Measurements from ENCODE around the gene TMEM184C. TPM values are rescaled to one million over a fixed set of nuclear protein-coding genes. Genes with fewer than 3 reads are reported as not detected.

Gene TMEM184C
- total and polyA plus RNA-seq, 2 of the 8 experiments (the other 6 are each of a cell fraction or from before 2014, with no cell fraction given), result 11.1 to 42.4 TPM

DNA sequence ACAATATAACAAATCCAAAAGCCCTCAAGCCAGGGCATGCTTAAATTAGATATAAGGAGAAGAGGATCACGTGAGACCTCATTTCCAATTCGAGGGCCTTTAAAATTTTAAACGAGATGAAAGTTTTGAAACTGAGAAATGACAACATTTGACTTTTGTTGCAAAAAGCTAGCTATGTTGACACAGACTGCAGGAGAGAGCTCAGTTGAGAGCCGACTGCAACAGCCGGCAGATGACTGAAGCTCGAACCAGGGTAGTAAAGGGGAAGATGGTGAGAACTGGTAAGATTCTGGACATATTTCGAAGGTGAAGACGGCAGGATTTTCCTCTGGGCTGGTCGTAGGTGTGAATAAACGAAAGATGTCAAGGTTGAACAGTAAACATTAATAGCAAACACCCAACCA lies 66.0 kb downstream of the TMEM184C start:
- no peak overlapping the region for H4K91ac ChIP-seq (replicated peaks; ENCODE audit: insufficient read length, low read length)
- no peak overlapping the region for H2BK15ac ChIP-seq (ENCODE audit: low read length)
- H3K27me3 ChIP-seq (replicated peaks in 1 of 4; ENCODE audit: control insufficient read depth in 3 of 4, extremely low read depth in 1 of 4, insufficient read depth in 3 of 4, low read length in 3 of 4), result no peaks in the 10 kb centered on the region
- peak overlapping the region; percentile 25 to 78 (median 72); a peak in 5 of 7 replicates for H3K9ac ChIP-seq (replicated peaks in 1 of 4; ENCODE audit: extremely low read depth in 1 of 4, low read depth in 3 of 4, low read length in 3 of 4)
- no peak overlapping the region for H3K56ac ChIP-seq (replicated peaks; ENCODE audit: insufficient read length, low read depth, low read length)
- H3K14ac ChIP-seq (ENCODE audit: insufficient read length), result no peak overlapping the region
- H3K4me2 ChIP-seq (ENCODE audit: insufficient read depth in 1 of 2, low read depth in 2 of 2, low read length in 2 of 2), result peak overlapping the region; percentile 72 to 75
- no peaks in the 10 kb centered on the region for H3K9me3 ChIP-seq (ENCODE audit: insufficient read depth in 2 of 2, low read depth in 1 of 2, low read length in 1 of 2)
- no peak for DNase-seq (ENCODE audit: low read depth in 1 of 2, low spot score in 2 of 2)
- no peak overlapping the region for H3K27ac ChIP-seq (ENCODE audit: low read depth, low read length)
- H2BK12ac ChIP-seq (ENCODE audit: low read depth, low read length), result no peak overlapping the region
- peaks cover 3% of the 10 kb centered on the region; the same call in 1 of the 2 replicates for H3K79me1 ChIP-seq (ENCODE audit: low read depth, low read length)
- no peak overlapping the region; the same call in 1 of the 2 replicates for H2AFZ ChIP-seq (ENCODE audit: low read length)
- ChIA-PET CTCF (ENCODE audit: partially characterized antibody) (interaction anchor here (0.8 to 4.3 kb wide), 5 partner anchors 9 to 184 kb away, joined by 3 to 28 read pairs (median 5); no protein-coding TSS in a partner anchor), POLR2A (ENCODE audit: partially characterized antibody) (interaction anchor here (1.0 to 2.4 kb wide), 6 partner anchors 11 to 66 kb away, joined by 3 to 11 read pairs (median 6); partner anchors contain the start of genes ARHGAP10 and TMEM184C)
- no peak overlapping the region for H2AK5ac ChIP-seq (ENCODE audit: low read depth, low read length)
- H3K4me1 ChIP-seq (replicated peaks in 1 of 4; ENCODE audit: control insufficient read depth in 3 of 4, insufficient read depth in 4 of 4, low read length in 3 of 4), result peaks cover 0 to 6% (median 3%) of the 10 kb centered on the region in 4 experiments; a peak in 4 of 7 replicates
- peaks cover 5% of the 10 kb centered on the region; the same call in 1 of the 2 replicates for H3K23me2 ChIP-seq (ENCODE audit: low read depth, low read length)
- peaks cover 0 to 2% of the 10 kb centered on the region in 2 experiments for H4K20me1 ChIP-seq (replicated peaks in 1 of 2; ENCODE audit: control insufficient read depth in 1 of 2, insufficient read depth in 2 of 2, low read length in 2 of 2)
- peaks cover 0 to 6% (median 1%) of the 10 kb centered on the region in 4 experiments; a peak in 2 of 8 replicates for H3K36me3 ChIP-seq (ENCODE audit: control insufficient read depth in 2 of 4, insufficient read depth in 4 of 4, low read length in 3 of 4)
- H2BK20ac ChIP-seq (ENCODE audit: low read length), result no peak overlapping the region
- H4K5ac ChIP-seq (ENCODE audit: insufficient read length, low read depth, low read length), result no peak overlapping the region
- H4K8ac ChIP-seq (ENCODE audit: extremely low read depth, insufficient read depth, low read length), result no peak overlapping the region
- no peak for FAIRE-seq
- peaks cover 0 to 22% of the 10 kb centered on the region in 2 experiments; a peak in 2 of 4 replicates for H3K79me2 ChIP-seq (ENCODE audit: control insufficient read depth in 1 of 2, insufficient read depth in 2 of 2, low read length in 2 of 2)
- no peak overlapping the region for H3K18ac ChIP-seq (ENCODE audit: extremely low read depth, low read length)
- peak overlapping the region; percentile 68 to 83 (median 77) for H3K4me3 ChIP-seq (ENCODE audit: extremely low read depth in 1 of 4, insufficient read depth in 2 of 4, low read depth in 3 of 4, low read length in 4 of 4)
- H2BK5ac ChIP-seq (ENCODE audit: low read depth, low read length), result no peak overlapping the region
- no peak overlapping the region for H3K4ac ChIP-seq (replicated peaks; ENCODE audit: insufficient read length, low read depth, low read length)
- H2BK120ac ChIP-seq (replicated peaks; ENCODE audit: low read depth, low read length), result no peak overlapping the region
- WGBS, 2 experiments (ENCODE audit: extremely low coverage in 1 of 2, insufficient coverage in 1 of 2, insufficient read length in 1 of 2, insufficient replicate concordance in 2 of 2, low coverage in 1 of 2, low lambda C conversion rate in 2 of 2, missing lambda C conversion rate in 1 of 2), result 39% methylated on average over 10 of the region's 10 CpGs; no CpG with 5 or more reads in 1 of the 2 experiments
- no peak overlapping the region for H3K23ac ChIP-seq (ENCODE audit: insufficient read length)
- TF ChIP-seq POU5F1 (IDR thresholded peaks at IDR 0.05; ENCODE audit: low read depth, low read length) (no peak), RFX5 (IDR thresholded peaks at IDR 0.05; ENCODE audit: borderline replicate concordance, low read depth, low read length) (no peak), CHD1 (IDR thresholded peaks at IDR 0.05; ENCODE audit: low read depth, low read length) (no peak), JUND (IDR thresholded peaks at IDR 0.05; ENCODE audit: low read length) (no peak), GTF2F1 (IDR thresholded peaks at IDR 0.05; ENCODE audit: borderline replicate concordance, low read depth, low read length) (no peak), RAD21 (IDR thresholded peaks at IDR 0.05 in 1 of 2, conservative IDR thresholded peaks at IDR 0.05 in 1 of 2; ENCODE audit: low read depth in 2 of 2, low read length in 2 of 2) (no peak), PHF8 (conservative IDR thresholded peaks at IDR 0.05; ENCODE audit: low read depth, low read length) (no peak), ASH2L (IDR thresholded peaks at IDR 0.05; ENCODE audit: low read length) (no peak)
- TF ChIP-seq, protein P1, sequence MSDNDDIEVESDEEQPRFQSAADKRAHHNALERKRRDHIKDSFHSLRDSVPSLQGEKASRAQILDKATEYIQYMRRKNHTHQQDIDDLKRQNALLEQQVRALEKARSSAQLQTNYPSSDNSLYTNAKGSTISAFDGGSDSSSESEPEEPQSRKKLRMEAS (IDR thresholded peaks at IDR 0.05), result no peak
- TF ChIP-seq, protein P2, sequence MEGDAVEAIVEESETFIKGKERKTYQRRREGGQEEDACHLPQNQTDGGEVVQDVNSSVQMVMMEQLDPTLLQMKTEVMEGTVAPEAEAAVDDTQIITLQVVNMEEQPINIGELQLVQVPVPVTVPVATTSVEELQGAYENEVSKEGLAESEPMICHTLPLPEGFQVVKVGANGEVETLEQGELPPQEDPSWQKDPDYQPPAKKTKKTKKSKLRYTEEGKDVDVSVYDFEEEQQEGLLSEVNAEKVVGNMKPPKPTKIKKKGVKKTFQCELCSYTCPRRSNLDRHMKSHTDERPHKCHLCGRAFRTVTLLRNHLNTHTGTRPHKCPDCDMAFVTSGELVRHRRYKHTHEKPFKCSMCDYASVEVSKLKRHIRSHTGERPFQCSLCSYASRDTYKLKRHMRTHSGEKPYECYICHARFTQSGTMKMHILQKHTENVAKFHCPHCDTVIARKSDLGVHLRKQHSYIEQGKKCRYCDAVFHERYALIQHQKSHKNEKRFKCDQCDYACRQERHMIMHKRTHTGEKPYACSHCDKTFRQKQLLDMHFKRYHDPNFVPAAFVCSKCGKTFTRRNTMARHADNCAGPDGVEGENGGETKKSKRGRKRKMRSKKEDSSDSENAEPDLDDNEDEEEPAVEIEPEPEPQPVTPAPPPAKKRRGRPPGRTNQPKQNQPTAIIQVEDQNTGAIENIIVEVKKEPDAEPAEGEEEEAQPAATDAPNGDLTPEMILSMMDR (IDR thresholded peaks at IDR 0.05; ENCODE audit: control extremely low read depth in 1 of 3, insufficient read depth in 1 of 3, low read depth in 1 of 3, low read length in 3 of 3), result no peak

Measured in H1 (cell line).